ENCODE data around the gene WBP1.

GRCh38 chr2:74486141-74486540 is 27.9 kb downstream of the WBP1 start:
- TF ChIP-seq, protein P1, sequence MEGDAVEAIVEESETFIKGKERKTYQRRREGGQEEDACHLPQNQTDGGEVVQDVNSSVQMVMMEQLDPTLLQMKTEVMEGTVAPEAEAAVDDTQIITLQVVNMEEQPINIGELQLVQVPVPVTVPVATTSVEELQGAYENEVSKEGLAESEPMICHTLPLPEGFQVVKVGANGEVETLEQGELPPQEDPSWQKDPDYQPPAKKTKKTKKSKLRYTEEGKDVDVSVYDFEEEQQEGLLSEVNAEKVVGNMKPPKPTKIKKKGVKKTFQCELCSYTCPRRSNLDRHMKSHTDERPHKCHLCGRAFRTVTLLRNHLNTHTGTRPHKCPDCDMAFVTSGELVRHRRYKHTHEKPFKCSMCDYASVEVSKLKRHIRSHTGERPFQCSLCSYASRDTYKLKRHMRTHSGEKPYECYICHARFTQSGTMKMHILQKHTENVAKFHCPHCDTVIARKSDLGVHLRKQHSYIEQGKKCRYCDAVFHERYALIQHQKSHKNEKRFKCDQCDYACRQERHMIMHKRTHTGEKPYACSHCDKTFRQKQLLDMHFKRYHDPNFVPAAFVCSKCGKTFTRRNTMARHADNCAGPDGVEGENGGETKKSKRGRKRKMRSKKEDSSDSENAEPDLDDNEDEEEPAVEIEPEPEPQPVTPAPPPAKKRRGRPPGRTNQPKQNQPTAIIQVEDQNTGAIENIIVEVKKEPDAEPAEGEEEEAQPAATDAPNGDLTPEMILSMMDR (conservative IDR thresholded peaks at IDR 0.05; ENCODE audit: low read depth, low read length): no peak
- no peak for TF ChIP-seq EZH2 (IDR thresholded peaks at IDR 0.05; ENCODE audit: borderline replicate concordance, low read depth, low read length, poor library complexity, severe bottlenecking)

Measured in A673 (cell line).